Neural progenitor cell (in vitro differentiated cells): ENCODE measurements around the gene ZNF319.

ENCODE experiments used
- EZH2 ChIP-seq: fragments of 200-600 bp; sonication (generic); IDR thresholded peaks from 2 replicates; pipeline ENCODE4 v1.6.1; 2017; ENCODE audit warnings: antibody characterized with exemption, mild to moderate bottlenecking, moderate library complexity
- TF ChIP-seq, protein P1 (sequence below): fragments of 200-600 bp; sonication (generic); IDR thresholded peaks from 2 replicates; pipeline ENCODE4 v1.5.1; 2017; ENCODE audit warnings: antibody characterized with exemption, mild to moderate bottlenecking

GRCh38 chr16:57987441-57988177 lies 12.9 kb downstream of the ZNF319 start:
- TF ChIP-seq, protein P1, sequence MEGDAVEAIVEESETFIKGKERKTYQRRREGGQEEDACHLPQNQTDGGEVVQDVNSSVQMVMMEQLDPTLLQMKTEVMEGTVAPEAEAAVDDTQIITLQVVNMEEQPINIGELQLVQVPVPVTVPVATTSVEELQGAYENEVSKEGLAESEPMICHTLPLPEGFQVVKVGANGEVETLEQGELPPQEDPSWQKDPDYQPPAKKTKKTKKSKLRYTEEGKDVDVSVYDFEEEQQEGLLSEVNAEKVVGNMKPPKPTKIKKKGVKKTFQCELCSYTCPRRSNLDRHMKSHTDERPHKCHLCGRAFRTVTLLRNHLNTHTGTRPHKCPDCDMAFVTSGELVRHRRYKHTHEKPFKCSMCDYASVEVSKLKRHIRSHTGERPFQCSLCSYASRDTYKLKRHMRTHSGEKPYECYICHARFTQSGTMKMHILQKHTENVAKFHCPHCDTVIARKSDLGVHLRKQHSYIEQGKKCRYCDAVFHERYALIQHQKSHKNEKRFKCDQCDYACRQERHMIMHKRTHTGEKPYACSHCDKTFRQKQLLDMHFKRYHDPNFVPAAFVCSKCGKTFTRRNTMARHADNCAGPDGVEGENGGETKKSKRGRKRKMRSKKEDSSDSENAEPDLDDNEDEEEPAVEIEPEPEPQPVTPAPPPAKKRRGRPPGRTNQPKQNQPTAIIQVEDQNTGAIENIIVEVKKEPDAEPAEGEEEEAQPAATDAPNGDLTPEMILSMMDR = no peak
- TF ChIP-seq EZH2 = no peak
